Activated CD4-positive, alpha-beta T cell treated with anti-CD3 and anti-CD28 coated beads, Interleukin-2, amount 10 ng/mL, durations not matched to agents 24 days and 14 days (primary cell): ENCODE data around the gene TRABD. TPM values are rescaled to one million over a fixed set of nuclear protein-coding genes. Genes with fewer than 3 reads are reported as not detected.
"Not testable (repeated sequence)": the region's sequence is repeated elsewhere in the genome, so short reads cannot be mapped to it uniquely, and the experiment has no call there.

Experiments
- DNase-seq: peaks from one replicate; pipeline ENCODE4 v3.0.0; 2022
- H3K27ac Mint-ChIP-seq: one replicate; pipeline ENCODE4 v1.8.0; 2022; ENCODE audit warnings: mild to moderate bottlenecking, mixed read lengths
- H3K27me3 Mint-ChIP-seq: one replicate; pipeline ENCODE4 v1.8.0; 2022; ENCODE audit warnings: mixed read lengths
- H3K36me3 Mint-ChIP-seq: one replicate; pipeline ENCODE4 v1.8.0; 2022; ENCODE audit warnings: low read depth, mild to moderate bottlenecking, mixed read lengths
- H3K4me1 Mint-ChIP-seq: one replicate; pipeline ENCODE4 v1.8.0; 2021; ENCODE audit warnings: mixed read lengths
- H3K4me3 Mint-ChIP-seq: one replicate; pipeline ENCODE4 v1.8.0; 2022; ENCODE audit warnings: mild to moderate bottlenecking, moderate library complexity, mixed read lengths
- H3K9me3 Mint-ChIP-seq: one replicate; pipeline ENCODE4 v1.8.0; 2021; ENCODE audit warnings: mixed read lengths
- intact Hi-C: fragments of 100-400 bp; cut with micrococcal nuclease; formaldehyde crosslinking; loops from one replicate; pipeline ENCODE4 v1.15.1; 2023
- total RNA-seq: library from RNA; stranded (reverse); gene quantifications from 2 replicates; pipeline ENCODE4 v1.2.3, GENCODE V29; 2022

Gene TRABD
- total RNA-seq, 1 donor from 2014 or later: 97.4 TPM

DNA sequence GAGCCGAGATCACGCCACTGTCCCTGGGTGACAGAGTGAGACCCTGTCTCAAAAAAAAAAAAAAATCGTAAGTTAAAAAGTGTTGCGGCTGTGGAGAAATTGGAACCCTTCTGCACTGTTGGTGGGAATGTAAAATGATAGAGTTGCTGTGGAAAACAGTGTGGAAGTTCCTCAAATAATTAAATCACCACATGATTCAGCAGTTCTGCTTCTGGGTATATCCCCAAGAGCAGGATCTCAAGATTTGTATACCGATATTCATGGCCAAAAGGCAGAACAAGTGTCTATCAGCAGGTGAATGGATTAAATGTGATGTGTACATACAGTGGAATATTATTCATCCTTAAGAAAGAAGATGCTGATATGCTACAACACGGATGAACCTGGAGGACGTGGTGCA is 18.9 kb downstream of the TRABD start:
- peaks cover 16% of the 10 kb centered on the region for H3K4me1 Mint-ChIP-seq
- no peak overlapping the region for H3K27ac Mint-ChIP-seq
- peaks cover 26% of the 10 kb centered on the region for H3K36me3 Mint-ChIP-seq
- no peak overlapping the region for H3K4me3 Mint-ChIP-seq
- intact Hi-C loops: loop anchor here (5.0 kb wide), 1 partner anchor 272 kb away; no protein-coding TSS in a partner anchor
- DNase-seq: no peak
- H3K27me3 Mint-ChIP-seq: no peaks in the 10 kb centered on the region
- no peaks in the 10 kb centered on the region for H3K9me3 Mint-ChIP-seq

DNA sequence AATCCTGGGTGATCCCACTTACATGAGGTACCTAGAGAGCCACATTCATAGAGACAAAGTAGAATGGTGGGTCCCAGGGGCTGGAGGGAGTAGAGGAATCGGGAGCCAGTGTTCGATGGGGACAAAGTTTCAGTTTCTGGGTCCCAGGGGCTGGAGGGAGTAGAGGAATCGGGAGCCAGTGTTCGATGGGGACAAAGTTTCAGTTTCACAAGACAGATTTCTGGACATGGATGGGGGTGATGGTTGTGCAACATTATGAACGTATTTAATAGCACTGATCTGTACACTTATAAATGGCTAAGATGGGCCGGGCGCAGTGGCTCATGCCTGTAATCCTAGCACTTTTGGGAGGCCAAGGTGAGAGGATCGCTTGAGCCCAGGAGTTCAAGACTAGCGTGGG is 19.3 kb downstream of the TRABD start:
- DNase-seq, H3K4me3 Mint-ChIP-seq, H3K9me3 Mint-ChIP-seq, H3K27me3 Mint-ChIP-seq, H3K27ac Mint-ChIP-seq: not testable (repeated sequence)
- Mint-ChIP-seq H3K4me1 (peaks cover 18% of the 10 kb centered on the region), H3K36me3 (peaks cover 29% of the 10 kb centered on the region)
- intact Hi-C loops: loop anchor here (5.0 kb wide), 2 partner anchors 273 to 438 kb away; no protein-coding TSS in a partner anchor

DNA sequence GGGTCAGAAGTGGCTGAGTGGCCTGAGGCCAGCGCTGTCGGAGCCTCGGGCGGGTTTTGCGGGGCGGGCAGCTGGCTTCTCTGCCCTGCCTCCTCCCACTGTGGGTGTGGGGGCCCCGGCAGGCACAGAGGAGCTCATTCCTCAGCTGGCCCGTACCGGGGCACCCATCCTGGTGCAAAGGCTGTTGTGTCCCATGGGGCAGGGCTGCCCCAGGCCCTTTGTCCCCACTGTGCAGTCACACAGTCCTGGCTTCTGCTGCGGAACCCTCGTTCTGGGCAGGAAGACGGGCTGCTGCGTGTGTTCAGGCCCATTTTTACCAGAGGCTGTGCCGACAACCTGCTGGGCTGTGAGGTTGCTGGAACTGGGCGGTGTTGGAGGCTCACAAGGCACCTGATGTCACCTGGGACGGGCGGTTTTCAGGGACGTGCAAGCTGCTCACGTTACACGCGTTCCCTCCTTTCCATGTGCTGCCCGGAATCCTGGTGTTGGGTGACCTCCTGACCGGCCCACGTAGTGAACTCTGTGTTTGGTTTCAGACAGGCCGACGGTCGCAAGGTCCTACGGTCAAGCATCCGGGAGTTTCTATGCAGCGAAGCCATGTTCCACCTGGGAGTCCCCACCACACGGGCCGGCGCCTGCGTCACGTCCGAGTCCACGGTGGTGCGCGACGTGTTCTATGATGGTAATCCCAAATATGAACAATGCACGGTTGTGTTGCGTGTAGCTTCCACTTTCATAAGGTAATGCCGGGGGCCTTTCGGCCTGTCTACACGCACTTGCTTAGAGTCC is 20.3 kb downstream of the TRABD start:
- intact Hi-C loops: loop anchor here (5.0 kb wide), 1 partner anchor 439 kb away; no protein-coding TSS in a partner anchor
- no peaks in the 10 kb centered on the region for H3K9me3 Mint-ChIP-seq
- no peak overlapping the region for H3K27ac Mint-ChIP-seq
- H3K4me3 Mint-ChIP-seq: no peak overlapping the region
- no peak for DNase-seq
- H3K4me1 Mint-ChIP-seq: peaks cover 18% of the 10 kb centered on the region
- H3K36me3 Mint-ChIP-seq: peaks cover 30% of the 10 kb centered on the region
- no peaks in the 10 kb centered on the region for H3K27me3 Mint-ChIP-seq

DNA sequence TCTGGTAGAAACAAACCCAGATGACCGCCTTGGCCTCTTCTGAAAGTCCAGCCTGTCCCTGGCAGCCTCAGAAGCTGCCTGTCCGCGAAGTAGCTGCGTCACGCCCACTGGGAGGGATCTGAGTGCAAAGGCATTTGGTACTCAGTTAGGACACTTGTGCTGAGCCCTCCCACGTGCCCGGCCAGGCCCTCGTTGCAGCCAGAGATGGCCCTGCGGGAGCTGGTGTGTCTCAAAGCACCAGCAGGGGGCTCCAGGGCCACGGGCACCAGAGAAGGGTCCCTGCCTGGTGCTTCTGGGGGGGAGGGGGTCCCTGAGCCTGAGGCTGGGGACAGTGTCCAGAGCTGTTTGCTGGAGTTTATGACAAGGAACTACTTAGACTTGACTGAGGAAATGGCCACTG is 20.9 kb downstream of the TRABD start:
- Mint-ChIP-seq H3K27me3 (no peaks in the 10 kb centered on the region), H3K27ac (no peak overlapping the region), H3K9me3 (no peaks in the 10 kb centered on the region), H3K4me3 (no peak overlapping the region), H3K36me3 (peaks cover 34% of the 10 kb centered on the region), H3K4me1 (peaks cover 20% of the 10 kb centered on the region)
- intact Hi-C loops: loop anchor here (5.0 kb wide), 1 partner anchor 439 kb away; no protein-coding TSS in a partner anchor
- DNase-seq: no peak

DNA sequence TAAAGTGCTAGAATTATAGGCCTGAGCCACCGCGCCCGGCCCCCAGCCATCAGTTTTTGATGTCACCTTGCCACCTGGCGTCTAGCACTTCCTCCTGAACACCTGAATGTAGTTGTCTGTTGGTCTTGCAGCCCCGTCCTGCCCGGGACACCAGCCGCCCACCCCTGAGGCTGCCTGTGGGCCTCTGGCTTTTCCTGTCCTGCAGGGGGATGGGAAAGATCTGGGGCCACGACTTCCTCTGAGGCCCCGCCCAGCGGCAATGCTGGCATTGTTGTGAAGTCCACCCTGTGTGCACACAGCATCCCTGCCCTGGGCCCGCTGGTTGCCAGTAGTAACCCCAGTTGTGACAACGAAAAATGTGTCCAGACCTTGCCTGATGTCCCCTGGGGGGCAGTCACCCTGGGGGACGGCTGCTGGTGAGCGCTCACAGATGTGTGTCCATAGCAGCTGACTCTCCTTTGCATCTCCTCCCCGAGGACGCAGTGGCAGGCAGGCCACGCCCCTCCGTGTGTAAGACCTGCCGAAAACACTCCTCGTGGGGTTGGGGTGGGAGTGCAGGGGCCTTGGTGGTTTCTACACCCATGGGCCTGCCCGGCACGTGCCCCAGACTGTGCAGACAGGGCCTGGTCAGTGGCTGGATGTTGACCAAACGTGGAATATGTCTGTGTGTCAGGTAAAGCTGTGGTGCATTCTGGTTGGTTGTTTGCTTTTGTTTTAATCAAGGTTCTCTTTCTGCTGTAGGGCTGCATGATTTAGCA is 21.8 kb downstream of the TRABD start:
- Mint-ChIP-seq H3K27me3 (no peaks in the 10 kb centered on the region), H3K4me1 (peaks cover 12% of the 10 kb centered on the region), H3K4me3 (no peak overlapping the region), H3K9me3 (no peaks in the 10 kb centered on the region), H3K36me3 (peaks cover 32% of the 10 kb centered on the region), H3K27ac (no peak overlapping the region)
- intact Hi-C loops: loop anchor here (5.0 kb wide), 1 partner anchor 440 kb away; no protein-coding TSS in a partner anchor
- no peak for DNase-seq

DNA sequence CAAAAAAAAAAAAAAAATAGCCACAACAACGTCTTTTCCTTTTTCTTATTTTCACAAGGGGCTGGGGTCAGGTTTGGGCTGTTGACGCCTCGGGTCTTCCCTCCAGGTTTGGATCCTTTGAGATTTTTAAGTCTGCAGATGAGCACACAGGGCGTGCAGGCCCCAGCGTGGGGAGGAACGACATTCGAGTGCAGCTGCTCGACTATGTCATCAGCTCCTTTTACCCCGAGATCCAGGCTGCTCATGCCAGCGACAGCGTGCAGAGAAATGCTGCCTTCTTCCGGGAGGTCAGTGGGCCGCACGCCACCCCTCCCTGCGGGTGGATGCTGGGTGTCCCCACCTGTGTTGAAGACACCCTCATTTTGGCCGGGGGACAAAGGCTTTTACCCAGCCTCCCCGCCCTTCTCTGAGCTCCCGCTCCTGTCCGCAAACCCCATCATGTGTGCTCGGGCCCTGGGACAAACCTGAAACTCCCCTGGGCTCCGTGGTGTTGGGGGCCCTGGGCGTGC is 22.8 kb downstream of the TRABD start:
- H3K27me3 Mint-ChIP-seq: no peaks in the 10 kb centered on the region
- intact Hi-C loops: loop anchor here (5.0 kb wide), 1 partner anchor 441 kb away; no protein-coding TSS in a partner anchor
- peaks cover 8% of the 10 kb centered on the region for H3K4me1 Mint-ChIP-seq
- no peaks in the 10 kb centered on the region for H3K9me3 Mint-ChIP-seq
- peaks cover 31% of the 10 kb centered on the region for H3K36me3 Mint-ChIP-seq
- H3K27ac Mint-ChIP-seq: no peak overlapping the region
- no peak for DNase-seq
- H3K4me3 Mint-ChIP-seq: no peak overlapping the region

DNA sequence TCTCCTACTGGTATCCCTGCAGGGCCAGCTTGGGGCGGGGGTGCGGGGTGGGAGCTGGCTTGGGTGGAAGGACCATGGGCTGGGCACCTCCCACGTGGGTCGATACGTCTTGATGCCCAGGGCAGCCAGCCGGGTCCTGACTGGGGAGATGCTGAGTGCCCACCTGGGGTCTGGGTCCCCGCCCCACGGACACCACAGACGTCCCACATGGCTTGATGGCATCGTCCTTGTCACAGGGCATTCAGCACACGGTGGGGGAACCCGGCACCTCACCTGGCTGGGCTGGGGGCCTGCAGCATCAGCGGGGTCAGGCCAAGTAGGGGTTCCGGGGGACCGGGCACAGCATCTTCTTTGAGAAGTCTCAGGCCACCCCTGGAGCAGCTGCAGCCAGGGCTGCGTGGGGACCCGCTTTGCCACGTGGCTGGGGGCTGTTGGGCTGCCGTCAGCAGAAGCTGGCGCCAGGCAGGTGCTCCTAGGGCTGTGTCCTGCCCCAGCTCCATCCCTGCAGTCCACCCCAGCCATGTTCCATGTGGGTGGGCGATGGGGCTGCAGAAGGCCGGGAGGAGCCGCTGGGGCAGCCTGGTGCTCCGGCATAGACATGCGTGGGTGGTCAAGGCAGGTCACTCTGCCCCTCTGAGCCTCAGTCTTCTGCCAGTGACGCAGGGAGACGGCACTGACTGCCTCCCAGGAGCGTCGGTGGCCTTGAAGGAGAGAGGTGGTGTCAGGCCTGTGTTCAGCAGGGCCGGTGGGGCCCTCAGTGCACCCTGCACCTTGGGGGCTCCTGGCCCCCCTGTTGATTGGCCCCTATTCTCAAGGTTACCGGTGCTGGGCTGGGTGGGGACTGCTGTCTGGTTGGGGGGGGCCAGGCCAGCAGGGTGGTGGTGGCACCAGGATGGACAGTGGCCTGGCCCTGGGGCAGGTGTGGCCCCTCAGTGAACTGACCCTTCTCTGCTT is 23.5 kb downstream of the TRABD start:
- Mint-ChIP-seq H3K4me1 (peaks cover 7% of the 10 kb centered on the region), H3K27me3 (no peaks in the 10 kb centered on the region), H3K9me3 (no peaks in the 10 kb centered on the region), H3K36me3 (peaks cover 31% of the 10 kb centered on the region), H3K4me3 (no peak overlapping the region), H3K27ac (no peak overlapping the region)
- intact Hi-C loops: loop anchor here (1.0 to 5.0 kb wide), 2 partner anchors 60 to 442 kb away; no protein-coding TSS in a partner anchor
- no peak for DNase-seq

DNA sequence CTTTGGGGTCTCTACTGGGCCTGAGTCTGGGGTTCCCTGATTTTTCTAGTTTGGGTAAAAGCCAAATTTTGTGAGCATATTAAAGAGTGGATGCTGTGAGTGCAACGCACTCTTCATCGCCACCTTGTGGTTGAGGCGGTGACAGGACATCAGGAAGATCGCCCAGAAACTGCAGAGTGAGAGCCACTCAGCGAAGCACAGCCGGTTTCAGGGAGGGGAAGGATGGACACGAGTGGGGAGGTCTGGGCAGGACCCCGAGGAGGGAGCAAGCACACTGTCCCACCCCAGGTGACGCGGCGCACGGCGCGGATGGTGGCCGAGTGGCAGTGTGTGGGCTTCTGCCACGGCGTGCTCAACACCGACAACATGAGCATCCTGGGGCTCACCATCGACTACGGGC is 24.2 kb downstream of the TRABD start:
- Mint-ChIP-seq H3K9me3 (no peaks in the 10 kb centered on the region), H3K36me3 (peaks cover 33% of the 10 kb centered on the region), H3K27ac (no peak overlapping the region), H3K4me3 (no peak overlapping the region), H3K4me1 (peaks cover 10% of the 10 kb centered on the region), H3K27me3 (no peaks in the 10 kb centered on the region)
- intact Hi-C loops: loop anchor here (1.0 to 5.0 kb wide), 2 partner anchors 61 to 443 kb away; no protein-coding TSS in a partner anchor
- DNase-seq: peak; percentile 91

DNA sequence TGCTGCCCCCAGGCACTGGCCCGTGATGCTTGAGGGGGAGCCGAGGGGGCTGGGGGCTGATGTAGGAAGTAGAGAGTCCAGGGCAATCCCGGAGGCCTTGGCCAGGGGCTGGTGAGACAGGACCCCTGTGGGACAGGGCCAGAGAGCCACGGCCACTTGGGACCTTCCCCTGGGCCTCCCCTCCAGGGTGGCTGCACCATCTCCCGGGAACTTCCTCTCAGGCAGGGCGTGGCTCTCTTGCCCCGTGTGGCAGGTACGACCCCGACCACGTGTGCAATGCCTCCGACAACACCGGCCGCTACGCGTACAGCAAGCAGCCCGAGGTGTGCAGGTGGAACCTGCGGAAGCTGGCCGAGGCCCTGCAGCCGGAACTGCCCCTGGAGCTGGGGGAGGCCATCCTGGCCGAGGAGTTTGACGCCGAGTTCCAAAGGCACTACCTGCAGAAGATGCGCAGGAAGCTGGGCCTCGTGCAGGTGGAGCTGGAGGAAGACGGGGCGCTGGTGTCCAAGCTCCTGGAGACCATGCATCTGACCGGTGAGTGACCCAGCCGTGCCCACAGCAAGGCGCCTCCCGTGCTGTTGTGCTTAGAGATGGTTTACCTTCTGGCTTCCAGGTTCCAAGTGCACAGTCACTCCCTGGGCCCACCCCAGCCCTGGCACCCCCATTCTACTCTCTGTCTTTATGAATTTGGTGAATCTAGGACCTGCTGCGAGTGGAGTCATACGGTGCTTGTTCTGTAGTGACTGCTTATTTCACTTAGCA is 24.8 kb downstream of the TRABD start:
- no peaks in the 10 kb centered on the region for H3K9me3 Mint-ChIP-seq
- DNase-seq: no peak
- peaks cover 12% of the 10 kb centered on the region for H3K4me1 Mint-ChIP-seq
- no peak overlapping the region for H3K27ac Mint-ChIP-seq
- no peak overlapping the region for H3K4me3 Mint-ChIP-seq
- intact Hi-C loops: no loop called here
- H3K36me3 Mint-ChIP-seq: peaks cover 35% of the 10 kb centered on the region
- no peaks in the 10 kb centered on the region for H3K27me3 Mint-ChIP-seq

DNA sequence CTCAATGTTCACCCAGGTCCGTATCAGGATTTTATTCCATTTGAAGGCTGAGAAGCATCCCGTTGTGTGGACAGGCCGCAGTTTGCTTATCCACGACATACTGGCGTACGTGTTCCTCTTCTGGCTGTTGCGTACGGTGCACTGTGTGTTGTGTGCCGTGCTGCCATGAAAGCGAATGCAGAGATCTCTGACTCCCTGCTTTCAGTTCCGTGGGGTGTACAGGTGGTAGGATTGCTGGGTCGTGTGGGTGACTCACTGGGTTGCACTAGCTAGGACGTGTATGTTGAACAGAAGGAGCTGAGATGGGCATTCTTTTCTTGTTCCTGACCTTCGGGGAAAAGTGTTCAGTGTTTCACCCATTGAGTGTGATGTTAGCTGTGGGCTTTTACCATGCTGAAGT is 25.4 kb downstream of the TRABD start:
- Mint-ChIP-seq H3K9me3 (no peaks in the 10 kb centered on the region), H3K4me3 (no peak overlapping the region), H3K27me3 (no peaks in the 10 kb centered on the region), H3K27ac (no peak overlapping the region), H3K36me3 (peaks cover 40% of the 10 kb centered on the region), H3K4me1 (peaks cover 12% of the 10 kb centered on the region)
- intact Hi-C loops: no loop called here
- no peak for DNase-seq

DNA sequence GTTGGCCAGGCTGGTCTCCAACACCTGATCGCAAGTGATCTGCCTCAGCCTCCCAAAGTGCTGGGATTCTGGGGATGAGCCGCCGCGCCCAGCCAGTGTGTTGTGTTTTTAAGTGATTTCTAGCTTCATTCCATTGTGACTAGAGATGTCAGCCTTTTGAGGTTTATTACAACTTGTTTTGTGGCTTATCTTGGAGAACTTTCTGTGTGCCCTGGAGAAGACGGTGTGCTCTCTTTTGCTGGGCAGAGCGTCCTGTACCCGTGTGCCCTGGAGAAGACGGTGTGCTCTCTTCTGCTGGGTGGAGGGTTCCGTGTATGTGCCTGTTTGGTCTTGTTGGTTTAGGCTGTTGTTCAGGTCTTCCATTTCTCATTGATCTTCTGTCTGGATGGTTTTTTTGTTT is 27.6 kb downstream of the TRABD start:
- Mint-ChIP-seq H3K27me3 (no peaks in the 10 kb centered on the region), H3K27ac (peak overlapping the region; percentile 32), H3K36me3 (peaks cover 37% of the 10 kb centered on the region), H3K4me3 (no peak overlapping the region), H3K4me1 (peaks cover 12% of the 10 kb centered on the region), H3K9me3 (no peaks in the 10 kb centered on the region)
- intact Hi-C loops: no loop called here
- no peak for DNase-seq

DNA sequence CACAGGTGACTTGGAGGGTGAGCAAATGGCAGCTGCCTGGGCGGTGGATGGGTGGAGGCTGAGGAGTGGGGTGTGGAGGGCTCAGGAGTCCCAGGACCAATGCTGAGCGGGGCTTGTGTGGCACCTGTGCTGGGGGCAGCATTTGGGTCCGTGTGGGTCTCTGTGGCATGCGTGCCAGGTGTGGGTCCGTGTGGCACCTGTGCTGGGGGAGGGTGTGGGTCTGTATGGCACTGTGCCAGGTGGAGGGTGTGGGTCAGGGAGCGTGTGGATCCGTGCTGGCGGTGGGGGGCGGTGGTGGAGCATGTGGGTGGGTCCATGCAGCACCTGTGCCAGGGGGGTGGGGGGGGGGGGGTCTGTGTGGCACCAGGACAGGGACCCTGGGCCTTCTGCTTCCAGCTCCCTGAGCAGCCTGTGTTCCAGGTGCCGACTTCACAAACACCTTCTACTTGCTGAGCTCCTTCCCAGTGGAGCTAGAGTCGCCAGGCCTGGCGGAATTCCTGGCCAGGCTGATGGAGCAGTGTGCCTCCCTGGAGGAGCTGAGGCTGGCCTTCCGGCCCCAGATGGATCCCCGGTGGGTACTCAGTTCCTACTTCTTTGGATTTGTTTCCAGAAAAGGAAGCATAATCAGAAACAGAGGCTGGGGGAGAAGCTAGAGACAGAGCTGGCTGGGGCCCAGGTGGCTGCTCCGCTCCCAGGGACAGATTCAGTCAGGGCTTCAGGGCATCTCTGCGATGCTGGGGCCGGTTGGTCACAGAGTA is 29.8 kb downstream of the TRABD start:
- H3K4me3 Mint-ChIP-seq: no peak overlapping the region
- intact Hi-C loops: no loop called here
- H3K36me3 Mint-ChIP-seq: peaks cover 41% of the 10 kb centered on the region
- H3K9me3 Mint-ChIP-seq: no peaks in the 10 kb centered on the region
- H3K4me1 Mint-ChIP-seq: peaks cover 9% of the 10 kb centered on the region
- DNase-seq: no peak
- H3K27me3 Mint-ChIP-seq: no peaks in the 10 kb centered on the region
- peak overlapping the region; percentile 20 for H3K27ac Mint-ChIP-seq
